GM18508 (cell line): ENCODE data around the gene INPP1.
"Not testable (repeated sequence)": the region's sequence is repeated elsewhere in the genome, so short reads cannot be mapped to it uniquely, and the experiment has no call there.

Experiments used
- ATAC-seq: cut with Tn5 transposase; IDR thresholded peaks from one replicate; pipeline ENCODE4 v1.9.1; 2021; ENCODE audit warnings: moderate number of reproducible peaks; ENCODE audit not compliant: insufficient read depth, unreplicated experiment

Gene INPP1, protein sequence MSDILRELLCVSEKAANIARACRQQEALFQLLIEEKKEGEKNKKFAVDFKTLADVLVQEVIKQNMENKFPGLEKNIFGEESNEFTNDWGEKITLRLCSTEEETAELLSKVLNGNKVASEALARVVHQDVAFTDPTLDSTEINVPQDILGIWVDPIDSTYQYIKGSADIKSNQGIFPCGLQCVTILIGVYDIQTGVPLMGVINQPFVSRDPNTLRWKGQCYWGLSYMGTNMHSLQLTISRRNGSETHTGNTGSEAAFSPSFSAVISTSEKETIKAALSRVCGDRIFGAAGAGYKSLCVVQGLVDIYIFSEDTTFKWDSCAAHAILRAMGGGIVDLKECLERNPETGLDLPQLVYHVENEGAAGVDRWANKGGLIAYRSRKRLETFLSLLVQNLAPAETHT

DNA sequence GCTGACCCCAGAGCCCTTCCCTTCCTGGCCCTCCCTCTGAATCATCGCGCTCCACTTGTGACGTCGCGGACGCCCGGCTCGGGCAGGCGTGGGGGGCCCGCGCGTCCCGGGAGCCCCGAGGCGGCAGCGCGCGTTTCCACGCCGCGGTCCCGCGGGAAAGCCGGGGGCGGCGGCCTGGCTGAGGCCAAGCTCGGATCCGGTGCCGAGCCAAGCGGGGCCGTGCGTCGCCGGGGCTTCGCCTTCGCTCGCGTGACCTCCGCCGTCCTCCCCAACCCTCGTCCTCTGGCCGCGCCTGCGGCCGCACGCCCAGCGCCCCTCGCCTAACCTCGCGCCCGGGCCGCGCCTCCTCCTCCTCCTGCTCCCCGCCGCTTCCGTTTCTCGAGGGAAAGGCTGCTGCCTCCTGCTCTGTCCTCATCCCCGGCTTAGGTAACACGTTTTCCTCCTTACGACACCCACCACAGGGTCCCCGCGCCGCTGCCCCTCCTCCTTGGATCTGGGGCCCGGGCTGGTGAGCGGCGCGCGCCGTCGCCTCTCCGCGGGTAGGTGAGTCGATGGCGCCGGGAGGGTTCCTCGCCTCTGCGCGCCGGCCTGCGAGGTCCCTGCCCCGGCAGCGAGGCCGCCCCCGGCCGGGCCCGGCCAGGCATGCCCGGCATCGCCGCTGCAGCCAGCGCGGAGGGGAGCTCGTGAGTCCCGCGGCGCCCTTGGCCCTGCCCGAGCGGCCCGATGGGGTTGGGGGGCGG, at the start of gene INPP1:
INPP1 (plus strand) TSS at position 54 of the 740 bp plus-strand sequence. CDS start 16,514 bp downstream, outside the sequence.
- peak; percentile 33 for ATAC-seq

DNA sequence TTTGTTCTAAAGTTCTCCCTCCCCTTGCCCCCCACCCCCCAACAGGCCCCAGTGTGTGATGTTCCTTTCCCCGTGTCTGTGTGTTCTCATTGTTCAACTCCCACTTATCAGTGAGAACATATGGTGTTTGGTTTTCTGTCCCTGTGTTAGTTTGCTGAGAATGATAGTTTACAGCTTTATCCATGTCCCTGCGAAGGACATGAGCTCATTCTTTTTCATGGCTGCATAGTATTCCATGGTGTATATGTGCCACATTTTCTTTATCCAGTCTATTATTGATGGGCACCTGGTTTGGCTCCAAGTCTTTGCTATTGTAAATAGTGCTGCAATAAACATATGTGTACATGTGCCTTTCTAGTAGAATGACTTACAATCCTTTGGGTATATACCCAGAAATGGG, 45.5 kb upstream of the INPP1 start:
- ATAC-seq = not testable (repeated sequence)

DNA sequence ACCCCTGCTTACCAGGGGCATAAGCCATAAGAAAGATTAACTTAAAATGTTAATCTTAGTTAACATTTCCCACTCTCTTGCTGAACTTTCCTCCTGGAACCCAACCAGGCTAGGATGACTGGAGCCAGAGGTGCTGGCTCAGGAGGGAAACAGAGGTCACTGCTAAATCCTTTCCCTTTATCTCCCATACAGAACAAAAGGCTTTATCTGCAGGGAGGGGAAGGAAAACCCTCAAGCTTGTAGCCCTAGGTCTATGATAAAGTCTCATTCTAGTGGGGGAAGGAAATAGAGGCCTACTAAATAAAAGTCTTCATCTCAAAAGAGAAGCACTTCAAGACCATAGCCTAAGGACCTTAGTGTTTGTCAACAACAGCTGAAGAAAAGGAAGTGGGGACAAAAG, 42.4 kb upstream of the INPP1 start:
- no peak for ATAC-seq

DNA sequence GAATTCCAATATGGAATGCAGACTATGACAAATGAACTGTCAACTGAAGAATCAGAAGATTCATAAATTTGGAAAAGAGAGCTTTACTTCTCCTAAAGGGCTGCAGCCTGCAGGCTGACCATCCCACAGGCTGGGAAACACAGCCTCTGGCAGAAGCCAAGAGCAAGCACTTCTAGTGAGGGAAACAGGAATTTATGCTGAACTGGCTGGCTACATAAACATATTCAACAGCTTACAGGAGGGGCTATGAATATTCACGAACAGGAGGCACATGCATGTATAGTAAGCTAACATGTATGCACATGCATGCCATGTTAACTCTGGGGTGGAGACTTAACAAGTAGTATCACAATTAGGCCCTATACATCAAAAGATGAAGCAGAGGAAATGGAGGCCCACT, 41.3 kb upstream of the INPP1 start:
- no peak for ATAC-seq

DNA sequence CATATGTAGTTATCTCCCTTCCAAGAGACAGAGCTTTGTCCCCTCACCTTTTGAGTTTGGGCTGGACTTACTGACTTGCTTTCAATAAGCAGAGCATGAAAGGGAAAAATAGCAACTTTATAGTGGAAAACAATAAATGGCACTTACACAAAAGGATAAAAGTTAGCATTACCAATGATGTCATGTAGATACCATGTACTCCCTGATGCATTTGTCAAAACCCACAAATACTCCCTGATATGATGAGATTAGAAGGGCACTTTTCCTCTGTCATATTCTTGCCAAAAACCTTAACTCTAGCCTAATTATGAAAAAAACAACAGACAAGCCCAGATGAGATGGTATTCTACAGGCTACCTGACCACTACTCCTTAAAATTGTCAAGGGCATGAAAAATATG, 39.7 kb upstream of the INPP1 start:
- no peak for ATAC-seq

DNA sequence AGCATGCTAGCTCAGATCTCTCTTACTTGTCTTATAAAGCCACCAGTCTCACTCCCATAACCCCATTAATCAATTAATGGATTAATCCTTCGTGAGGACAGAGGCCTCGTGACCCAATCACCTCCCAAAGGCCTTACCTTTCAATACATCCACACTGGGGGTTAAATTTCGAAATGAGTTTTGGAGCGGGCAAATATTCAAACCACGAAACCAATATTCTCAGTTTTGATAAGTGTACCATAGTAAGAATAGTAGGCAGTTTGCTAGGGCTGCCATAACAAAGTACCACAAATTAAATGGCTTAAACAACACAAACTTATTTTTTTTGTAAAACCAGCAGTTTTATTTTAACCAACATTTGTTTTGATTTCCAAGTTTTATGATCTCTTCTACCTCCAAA, 39.0 kb upstream of the INPP1 start:
- ATAC-seq = no peak

DNA sequence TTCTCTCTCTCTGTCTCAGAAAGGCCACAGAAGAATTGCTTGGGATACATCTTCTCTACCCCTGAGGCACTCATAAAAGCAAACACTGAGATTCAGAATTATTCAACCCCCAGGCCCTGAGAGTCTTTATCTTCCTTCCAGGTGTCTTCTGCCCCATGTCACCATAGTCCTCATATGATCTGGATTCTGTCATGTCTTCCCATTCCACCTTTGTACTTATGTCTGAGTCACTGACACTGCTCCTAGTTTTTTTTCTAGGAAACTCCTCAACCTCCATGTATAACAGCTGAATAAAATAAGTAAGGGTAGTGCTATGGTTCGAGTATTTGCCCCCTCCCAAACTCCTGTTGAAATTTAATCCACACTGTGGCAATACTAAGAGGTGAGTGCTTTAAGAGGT, 35.4 kb upstream of the INPP1 start:
- no peak for ATAC-seq

DNA sequence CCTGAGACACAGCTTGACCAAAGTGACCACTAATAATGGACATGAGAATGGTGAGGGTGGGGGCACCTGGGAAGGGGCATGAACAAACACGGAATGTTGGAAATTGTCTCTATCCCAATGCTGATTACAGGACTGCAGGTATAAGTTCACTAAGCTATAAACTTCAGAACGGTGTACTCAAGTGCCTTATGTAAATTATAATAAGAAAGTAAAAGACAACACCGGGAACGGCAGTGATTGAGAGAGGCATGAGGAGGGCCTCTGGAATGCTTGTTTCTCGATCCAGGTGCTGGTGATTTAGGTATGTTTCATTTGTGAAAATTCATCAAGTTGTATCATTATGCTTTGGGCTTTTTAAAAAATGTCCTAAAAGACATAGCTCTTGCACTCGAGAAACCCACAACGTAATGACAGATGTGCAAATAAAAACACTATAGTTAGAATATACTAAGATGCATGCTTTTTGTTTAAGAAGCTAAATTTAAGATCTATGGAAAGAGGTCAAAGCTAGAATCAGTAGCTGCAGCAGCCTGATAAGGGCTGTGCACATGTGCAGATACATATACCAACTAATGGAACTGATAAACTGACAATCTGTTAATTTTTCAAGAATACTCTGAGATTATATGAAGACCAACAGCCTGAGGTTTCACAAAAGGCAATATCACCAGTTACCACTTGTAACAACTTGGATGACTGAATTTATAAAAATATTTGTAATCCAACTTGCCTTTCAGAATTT, 31.3 kb upstream of the INPP1 start:
- ATAC-seq = no peak

DNA sequence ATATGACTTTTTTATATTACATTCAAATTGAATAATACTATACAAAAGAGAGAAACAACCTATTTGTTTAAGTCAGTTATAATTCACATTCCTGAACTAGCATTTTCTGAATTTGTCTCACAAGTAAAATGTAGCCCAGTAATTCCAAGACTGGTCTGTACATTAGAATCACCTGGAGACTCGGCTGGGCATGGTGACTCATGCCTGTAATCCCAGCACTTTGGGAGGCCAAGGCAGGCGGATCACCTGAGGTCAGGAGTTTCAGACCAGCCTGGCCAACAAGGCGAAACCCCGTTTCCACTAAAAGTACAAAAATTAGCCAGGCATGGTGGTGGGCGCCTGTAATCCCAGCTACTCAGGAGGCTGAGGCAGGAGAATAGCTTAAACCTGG, 30.8 kb upstream of the INPP1 start:
- not testable (repeated sequence) for ATAC-seq

DNA sequence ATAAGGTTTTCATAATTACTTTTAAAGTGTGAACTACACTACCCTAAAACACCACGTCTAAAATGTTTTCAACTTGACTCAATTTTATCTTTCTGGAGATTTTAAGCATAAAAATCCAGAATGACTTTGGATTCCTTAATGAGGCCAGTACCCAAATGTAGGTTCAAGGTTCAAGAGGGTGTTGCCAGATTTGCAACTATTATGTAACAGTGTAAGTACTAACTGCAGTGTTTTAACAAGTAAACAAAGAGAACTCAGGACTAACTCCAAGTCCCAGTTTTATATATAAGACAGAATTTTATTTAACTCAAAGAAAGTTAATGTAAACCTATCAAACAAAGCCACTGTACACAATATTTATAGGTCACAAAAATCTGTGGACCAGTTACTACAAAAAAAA, 29.5 kb upstream of the INPP1 start:
- no peak for ATAC-seq

DNA sequence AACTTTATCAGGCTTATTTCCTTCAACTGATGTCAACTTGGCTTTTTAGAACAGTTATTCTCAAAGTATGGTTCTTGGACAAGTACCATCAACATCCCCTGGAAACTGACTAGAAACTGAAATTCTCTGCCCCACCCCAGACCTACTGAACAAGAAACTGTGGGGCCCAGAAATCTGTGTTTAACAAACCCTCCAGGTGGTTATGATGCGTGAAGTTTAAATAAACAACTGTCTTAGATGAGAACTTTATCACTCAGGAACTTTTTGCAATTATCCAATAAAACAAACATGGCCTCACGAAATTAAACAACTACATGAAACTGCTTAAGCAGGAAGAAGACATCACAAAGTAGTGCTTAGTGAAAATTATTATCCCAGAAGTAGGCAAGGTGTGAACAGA, 28.1 kb upstream of the INPP1 start:
- no peak for ATAC-seq

DNA sequence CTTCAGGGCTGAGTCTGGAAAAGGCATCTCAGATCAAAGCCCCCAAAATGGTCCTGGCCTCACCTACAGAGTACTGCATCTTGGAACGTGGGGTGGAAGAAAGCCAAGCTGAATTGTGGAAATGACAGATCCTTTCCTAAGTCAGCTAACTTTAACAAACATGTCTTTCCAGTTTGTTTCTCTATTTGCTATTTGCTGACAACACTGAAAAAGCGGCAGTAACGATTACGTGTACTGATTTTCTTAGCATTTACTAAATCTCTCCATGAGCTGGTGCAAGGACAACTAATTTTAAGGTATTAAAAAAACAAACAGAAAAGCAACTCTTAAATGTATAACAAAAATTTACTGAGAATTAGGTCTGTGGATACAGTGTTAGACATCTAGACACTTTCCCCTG, 24.9 kb upstream of the INPP1 start:
- ATAC-seq = no peak

DNA sequence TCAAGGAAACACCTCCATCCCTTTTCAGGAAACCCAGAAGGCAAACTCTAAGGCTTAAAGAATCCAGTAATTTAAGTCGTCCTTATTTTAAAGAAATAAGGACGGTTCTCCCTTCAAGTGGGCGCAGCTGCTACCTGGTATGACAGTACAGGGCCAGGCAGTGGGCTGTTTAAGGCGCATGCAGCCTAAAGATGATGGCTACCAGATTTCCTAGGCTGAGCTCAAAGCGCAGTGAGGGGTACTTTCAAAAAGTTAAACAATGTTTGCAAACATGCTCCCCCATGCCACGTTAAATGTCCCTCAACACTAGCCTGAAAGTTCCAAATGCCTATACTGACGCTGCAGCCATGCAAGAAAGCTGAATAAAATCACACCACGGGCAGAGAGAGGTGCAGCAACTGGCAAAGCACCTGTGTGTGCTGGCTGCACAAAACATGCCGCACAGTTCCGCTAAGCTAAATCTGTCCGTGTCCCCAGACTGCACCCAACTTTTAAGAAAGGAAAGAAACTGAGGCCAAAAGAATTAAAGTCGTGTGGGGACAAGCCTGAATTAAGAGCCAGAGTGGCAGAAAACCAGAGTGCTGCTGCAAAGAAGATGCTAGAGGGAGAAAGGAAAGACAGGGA, 24.3 kb upstream of the INPP1 start:
- ATAC-seq = peak; percentile 22

DNA sequence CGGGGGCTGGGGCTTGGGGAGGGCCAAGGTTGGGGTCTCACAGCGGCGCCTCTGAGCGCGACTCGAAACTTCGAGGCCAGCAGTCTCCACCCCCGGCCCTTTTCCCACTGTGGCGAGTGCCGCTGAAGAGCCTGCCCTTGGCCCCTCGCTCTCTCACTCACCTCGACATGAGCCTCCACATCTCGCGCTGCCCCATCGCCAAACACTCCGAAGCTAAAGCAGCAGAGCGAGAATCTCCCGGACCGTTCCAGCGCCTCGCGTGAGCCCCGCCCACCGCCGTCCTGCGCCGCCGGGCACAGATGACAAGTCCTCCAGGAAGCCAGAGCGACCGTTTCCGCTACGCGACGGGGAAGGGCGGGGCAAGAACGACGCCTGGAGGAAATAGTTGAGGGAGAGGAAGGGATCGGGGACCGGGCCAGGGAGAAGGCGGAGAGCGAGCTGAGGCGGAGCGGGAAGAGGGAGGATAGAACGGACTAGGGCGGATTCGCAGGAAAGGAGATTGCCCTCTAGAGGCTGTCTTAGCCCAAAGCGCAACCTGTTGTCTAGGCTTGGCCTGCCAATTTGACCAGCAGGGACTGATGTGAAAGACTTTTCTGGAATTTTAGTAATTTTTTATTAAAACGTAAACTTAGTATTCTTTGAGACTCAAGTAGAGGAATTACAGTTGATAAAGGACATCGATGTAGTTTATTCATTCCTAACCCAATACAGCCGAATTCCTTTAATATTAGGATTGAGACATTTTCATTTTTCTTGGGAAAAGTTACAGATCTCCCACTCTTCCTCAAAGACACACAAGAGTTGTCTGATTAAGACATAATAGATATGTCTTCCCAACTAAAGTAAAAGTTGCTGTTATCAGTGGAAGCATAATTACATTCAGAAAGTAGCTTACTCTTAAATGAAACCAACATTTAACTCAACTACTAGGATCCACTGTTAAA, 23.6 kb upstream of the INPP1 start, which contains the start of gene HIBCH:
HIBCH (minus strand) TSS at position 272 of the 944 bp plus-strand sequence; CDS start at position 196, 76 bp downstream.
- ATAC-seq = peak; percentile 76

DNA sequence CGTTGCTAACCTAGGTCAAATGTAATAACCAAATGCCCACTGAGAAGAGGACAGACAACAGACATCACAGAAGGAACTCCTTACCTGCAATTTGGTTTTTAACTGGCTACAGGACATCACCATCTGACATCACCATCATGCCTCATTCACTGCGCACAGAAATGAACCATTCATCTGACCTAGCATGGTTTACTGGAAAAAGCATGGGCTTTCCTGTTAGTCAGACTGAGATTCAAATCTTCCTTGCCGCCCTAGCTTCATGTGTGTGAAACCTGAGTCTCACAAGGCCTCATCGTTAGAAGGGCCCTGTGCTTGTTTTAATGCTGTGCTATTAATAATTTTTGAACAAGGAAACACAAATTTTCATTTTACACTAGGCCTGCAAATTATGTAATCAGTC, 22.7 kb upstream of the INPP1 start:
- no peak for ATAC-seq

DNA sequence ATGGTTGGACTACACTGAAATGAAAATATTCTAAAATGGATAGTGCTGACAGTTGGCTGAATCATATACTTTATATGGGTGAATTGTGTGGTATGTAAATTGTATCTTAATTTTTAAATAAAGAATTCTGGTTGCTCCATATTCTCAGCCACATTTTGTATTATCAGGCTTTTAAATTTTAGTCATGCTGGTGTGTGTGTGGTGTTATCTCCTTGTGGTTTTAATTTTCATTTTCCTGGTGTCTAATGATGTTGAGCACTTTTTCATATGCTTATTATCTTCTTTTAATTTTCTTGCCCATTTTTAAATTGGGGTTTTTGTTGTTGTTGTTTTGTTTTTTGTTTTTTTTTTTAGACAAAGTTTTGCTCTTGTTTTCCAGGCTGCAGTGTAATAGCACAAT, 20.0 kb upstream of the INPP1 start:
- no peak for ATAC-seq

DNA sequence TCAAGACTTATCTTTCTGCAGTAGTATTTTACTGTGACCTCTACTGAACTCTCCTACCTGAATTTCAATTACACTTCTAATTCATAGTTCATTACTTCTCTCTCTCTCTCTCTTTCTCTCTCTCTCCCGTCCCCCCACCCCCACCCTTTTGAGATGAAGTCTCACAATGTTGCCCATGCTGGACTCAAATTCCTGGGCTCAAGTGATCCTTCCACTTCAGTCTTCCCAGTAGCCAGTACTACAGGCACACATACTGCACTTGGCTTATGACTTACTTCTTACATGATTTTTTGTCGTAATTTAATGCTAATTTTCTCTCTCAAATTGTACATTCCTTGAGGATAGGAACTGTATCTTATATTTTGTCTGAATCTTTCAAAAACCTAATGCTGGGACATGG, 17.8 kb upstream of the INPP1 start:
- no peak for ATAC-seq

DNA sequence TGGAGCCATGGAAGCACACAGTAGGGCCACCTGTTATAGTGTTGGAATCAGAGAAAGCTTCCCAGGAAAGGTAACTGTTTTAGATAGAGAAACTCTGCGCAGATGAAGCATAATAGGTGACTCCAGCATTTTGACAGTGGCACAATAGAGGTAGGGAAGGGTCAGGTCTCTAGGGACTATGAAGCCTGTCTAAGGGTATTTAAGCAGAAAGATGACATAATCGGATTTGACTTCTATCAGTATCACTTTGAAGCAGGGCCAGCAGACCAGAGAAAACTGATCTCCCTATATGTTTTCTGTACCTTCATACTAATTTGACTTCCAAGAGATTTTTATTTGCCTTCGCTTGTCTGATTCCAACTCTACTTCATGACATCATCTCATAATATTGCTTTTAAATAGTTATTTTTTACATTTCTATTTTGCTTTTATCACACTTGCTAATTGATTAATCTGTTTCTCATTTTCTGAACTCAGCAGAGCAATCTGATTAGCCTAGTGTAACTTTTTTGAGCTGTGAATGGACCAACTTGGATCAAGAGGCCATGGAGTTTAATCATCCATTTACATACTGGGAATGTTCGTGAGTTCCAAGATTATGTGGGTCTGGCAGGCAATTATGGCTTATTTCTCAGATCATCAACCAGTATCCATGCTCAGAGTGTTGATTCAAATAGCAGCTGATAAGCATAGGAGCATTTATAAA, 15.4 kb upstream of the INPP1 start:
- ATAC-seq = no peak
